LNCAP (cell line): ENCODE measurements around the gene CASZ1.

Source experiments
- CTCF ChIP-seq: fragments of 450-650 bp; IDR thresholded peaks from 2 replicates; pipeline ENCODE4 v1.5.1; 2017; ENCODE audit warnings: mild to moderate bottlenecking

CASZ1 gene

GRCh38 chr1:10639775-10640578 is 156.5 kb downstream of the CASZ1 start:
- no peak for TF ChIP-seq CTCF

- no peak for TF ChIP-seq CTCF
Observed at GRCh38 chr1:10639011-10639774, 157.3 kb downstream of the CASZ1 start.

- no peak for TF ChIP-seq CTCF
Observed at GRCh38 chr1:10638559-10639005, 157.9 kb downstream of the CASZ1 start.

GRCh38 chr1:10637834-10638558 is 158.4 kb downstream of the CASZ1 start:
- TF ChIP-seq CTCF = no peak

GRCh38 chr1:10637400-10637799 is 159.0 kb downstream of the CASZ1 start:
- TF ChIP-seq CTCF = no peak

- no peak for TF ChIP-seq CTCF
Observed at GRCh38 chr1:10635992-10636391, 160.5 kb downstream of the CASZ1 start.

GRCh38 chr1:10635085-10635896 is 161.2 kb downstream of the CASZ1 start:
- TF ChIP-seq CTCF = no peak
